PFSK-1 (cell line): ENCODE results near the gene TBRG1.

Experiments used
- FOXP2 ChIP-seq: optimal IDR thresholded peaks from 2 replicates; pipeline ENCODE3; 2011; ENCODE audit warnings: borderline replicate concordance, control low read depth, inconsistent platforms; ENCODE audit not compliant: insufficient read depth; ENCODE audit errors: extremely low read length, extremely low read depth
- POLR2AphosphoS5 ChIP-seq: IDR thresholded peaks from 2 replicates; pipeline ENCODE4 v1.6.1; 2012; ENCODE audit warnings: low read depth, mild to moderate bottlenecking, control low read depth, low read length, moderate library complexity
- REST ChIP-seq, 2 experiments: IDR thresholded peaks; 2 replicates each; pipeline versions ENCODE4 v1.6.1 to v1.8.0; 2011 to 2012; ENCODE audit warnings: low read depth in 2 of 2, low read length in 2 of 2, control low read depth in 1 of 2, inconsistent platforms in 1 of 2, mild to moderate bottlenecking in 1 of 2, moderate library complexity in 1 of 2; ENCODE audit not compliant: insufficient read depth in 1 of 2

GRCh38 chr11:124663861-124664260, 41.2 kb downstream of the TBRG1 start:
- no peak for TF ChIP-seq POLR2AphosphoS5
- no peak for TF ChIP-seq REST (IDR thresholded peaks at IDR 0.05; ENCODE audit: insufficient read depth in 1 of 2, low read depth in 2 of 2, low read length in 2 of 2)
- no peak for TF ChIP-seq FOXP2
